Activated T-cell treated with anti-CD3 and anti-CD28 coated beads for 4 hours (primary cell): Measurements from ENCODE around the gene SSR3.
A peak's percentile ranks its signal among the peaks of the same experiment; 100 is the strongest.
"Not testable (repeated sequence)": the region's sequence is repeated elsewhere in the genome, so short reads cannot be mapped to it uniquely, and the experiment has no call there.

ENCODE experiments used
- DNase-seq: peaks from one replicate; pipeline ENCODE4 v3.0.0-alpha.2; 2020

The SSR3 gene

GRCh38 chr3:156554842-156555687, at the start of gene SSR3:
Gene SSR3 (minus strand): TSS chr3:156555117. CDS start chr3:156555089, 28 bp downstream.
- peak; percentile 97 for DNase-seq

DNA sequence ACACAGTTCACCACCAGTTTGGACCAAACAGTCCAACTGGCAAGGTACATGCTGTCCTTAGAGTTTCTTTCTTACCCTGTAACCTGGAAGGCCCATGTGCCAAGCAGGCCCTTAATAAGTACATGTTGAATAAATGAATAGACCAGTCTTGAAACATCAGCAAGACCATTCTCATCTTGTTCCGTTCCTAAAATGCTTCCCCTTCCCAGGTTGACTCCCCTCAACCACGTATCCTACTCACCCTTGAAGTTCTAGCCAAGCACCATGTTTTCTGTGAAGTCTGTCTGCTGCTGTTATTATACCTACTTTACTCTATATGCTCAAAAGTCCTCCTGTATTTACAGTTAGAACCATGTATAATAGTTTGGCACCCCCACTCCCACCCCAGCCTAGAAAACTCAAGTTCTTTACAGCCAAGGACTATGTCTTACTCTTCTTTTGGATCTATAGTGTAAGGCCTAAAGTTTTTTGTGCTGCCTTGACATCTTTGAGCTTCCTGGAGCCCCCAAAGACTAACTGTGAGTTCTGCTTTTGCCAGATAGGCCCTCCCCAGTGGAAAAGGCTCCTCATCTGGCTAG, 49.2 kb upstream of the SSR3 start:
- no peak for DNase-seq

GRCh38 chr3:156603379-156604017, 48.6 kb upstream of the SSR3 start:
- no peak for DNase-seq

GRCh38 chr3:156602424-156602823, 47.5 kb upstream of the SSR3 start:
- DNase-seq, result no peak

DNA sequence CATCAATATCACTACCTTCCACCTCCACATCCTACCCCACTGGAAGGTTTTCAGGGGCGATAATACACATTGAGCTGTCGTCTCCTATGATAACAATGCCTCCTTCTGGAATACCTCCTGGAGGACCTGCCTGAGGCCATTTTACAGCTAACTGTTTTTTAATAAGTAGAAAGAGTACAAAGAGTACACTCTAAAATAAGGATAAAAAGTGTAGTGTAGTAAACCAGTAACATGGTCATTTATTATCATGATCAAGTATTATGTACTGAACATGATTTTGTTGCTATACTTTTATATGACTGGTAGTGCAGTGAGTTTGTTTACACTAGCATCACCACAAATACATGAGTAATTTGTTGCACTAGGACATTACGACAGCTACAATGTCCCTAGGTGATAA, 46.6 kb upstream of the SSR3 start:
- DNase-seq, result no peak

DNA sequence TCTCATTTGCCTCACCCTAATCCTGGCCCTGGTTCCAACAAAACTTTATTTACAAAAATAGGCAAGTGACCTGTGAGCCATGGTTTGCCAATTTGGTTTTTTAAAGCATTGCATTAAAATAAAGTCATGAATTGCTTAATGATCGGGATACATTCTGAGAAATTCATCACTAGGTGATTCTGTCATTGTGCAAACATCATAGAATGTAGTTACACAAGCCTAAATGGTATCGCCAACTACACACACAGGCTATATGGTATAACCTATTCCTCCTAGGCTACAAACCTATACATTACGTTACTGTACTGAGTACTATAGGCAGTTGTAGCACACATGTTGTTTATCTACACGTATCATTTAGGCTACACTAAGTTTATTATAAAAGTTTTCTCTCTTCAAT, 45.9 kb upstream of the SSR3 start:
- no peak for DNase-seq

DNA sequence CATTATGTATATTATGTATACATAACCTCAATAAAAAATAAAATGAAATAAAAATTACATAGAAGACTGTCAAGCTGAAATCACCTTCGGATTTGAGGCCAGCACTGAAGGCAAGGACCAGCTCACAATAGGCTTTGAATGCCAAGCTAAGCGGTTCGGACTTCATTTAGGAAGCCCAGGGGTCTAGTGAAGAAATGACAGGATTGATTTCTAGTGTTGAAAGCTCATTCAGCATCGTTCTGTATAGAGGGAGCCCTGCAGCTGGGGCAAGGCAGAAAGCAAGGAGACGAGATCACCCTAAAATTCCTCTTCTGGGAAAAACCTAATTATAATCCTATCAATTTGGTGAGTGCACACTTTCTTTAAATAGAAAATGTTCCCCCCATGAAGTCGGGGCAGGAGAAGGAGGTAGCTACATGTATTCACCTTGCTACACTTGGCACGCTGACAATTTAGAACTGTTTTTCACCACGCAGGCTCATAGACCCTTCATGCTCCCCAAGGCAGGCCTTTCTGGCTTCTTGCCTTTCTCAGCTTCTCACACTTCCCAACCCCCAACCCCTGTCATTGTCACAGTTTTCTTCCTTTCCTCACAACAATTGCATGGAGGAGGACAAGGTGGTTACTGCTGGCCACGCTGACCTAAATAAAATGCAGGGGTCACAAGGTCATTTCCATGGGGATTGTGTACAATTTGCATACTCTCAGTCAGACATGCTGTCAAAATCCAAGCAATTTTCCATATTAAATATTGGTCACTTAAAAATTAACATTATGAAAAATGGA, 44.4 kb upstream of the SSR3 start:
- no peak for DNase-seq

GRCh38 chr3:156598413-156598812, 43.5 kb upstream of the SSR3 start:
- no peak for DNase-seq

DNA sequence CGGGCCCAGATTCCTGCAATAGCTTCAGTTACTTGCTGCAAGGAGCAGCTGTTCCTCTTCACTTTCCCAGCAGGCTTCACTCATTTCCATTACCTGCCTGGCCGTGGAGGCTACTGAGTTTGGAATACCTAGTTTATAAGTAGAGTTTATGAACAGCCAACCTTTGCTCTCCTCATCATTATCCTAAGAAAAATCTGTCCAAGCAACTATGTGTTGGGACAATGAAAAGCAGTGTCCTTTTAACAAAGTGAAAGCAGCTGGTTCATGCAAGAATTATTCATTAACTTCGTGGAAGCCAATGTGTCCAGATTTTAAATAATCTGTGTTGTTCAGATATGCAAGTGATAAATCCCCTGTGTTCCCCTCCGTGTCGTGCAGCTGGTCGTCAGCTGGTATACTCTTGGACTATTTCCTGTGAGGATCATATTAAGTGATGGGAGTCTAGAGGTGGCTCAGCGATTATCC, 39.3 kb upstream of the SSR3 start:
- DNase-seq, result no peak

DNA sequence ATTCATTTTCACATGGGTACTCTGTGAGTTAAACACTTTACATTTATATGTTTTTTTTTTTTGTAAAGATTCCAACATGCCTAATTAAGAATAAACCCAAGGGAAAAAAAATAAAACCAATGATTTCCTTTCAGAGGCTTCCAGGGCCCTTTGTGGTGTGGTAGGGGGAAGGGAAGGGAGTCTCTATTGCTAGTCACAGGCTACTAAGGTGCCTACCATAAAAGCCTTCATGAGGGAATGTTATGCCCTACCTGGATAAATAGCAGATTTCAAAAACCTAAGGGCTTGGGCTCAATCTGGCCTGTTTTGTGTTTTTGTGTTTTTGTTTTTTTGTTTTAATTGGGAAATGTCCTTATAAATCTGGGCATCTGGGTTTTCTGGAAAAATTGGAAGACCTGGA, 38.9 kb upstream of the SSR3 start:
- no peak for DNase-seq

GRCh38 chr3:156589806-156590205, 34.9 kb upstream of the SSR3 start:
- not testable (repeated sequence) for DNase-seq

DNA sequence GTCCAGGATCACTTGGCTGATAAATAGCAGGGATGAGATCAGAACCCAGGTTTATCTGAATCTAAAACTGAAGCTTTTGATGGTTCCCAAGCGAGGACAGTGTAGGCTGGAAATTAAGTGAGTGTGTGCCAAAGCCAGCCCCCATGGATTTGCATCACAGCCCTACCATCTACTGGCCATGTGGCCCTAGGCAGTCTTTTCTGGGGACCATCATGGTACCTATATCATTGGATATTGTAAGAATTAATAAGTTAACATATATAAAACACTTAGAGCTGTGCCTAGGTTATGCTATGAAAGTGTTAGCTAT, 32.8 kb upstream of the SSR3 start:
- no peak for DNase-seq

GRCh38 chr3:156586905-156587759, 32.2 kb upstream of the SSR3 start:
- no peak for DNase-seq

DNA sequence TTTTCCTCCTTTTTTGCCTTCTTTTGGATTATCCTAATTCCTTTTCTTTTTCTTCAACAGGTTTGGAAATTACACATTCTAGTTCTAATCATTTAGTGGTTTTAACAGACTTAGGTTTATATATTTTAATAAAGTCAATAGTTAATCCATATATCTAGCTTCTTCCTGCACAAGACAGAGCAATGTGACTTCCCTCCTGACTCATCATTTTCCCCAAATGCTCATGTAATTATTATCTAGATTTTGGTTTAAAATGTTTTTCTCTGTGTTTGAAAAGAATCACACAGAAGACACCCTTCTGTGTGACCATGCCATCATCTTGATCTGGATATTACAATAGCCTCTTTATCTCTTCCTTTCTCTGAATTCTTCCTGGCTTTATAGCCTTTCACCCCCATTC, 28.6 kb upstream of the SSR3 start:
- DNase-seq, result no peak

- no peak for DNase-seq
Observed at GRCh38 chr3:156582532-156583183, 27.7 kb upstream of the SSR3 start.

DNA sequence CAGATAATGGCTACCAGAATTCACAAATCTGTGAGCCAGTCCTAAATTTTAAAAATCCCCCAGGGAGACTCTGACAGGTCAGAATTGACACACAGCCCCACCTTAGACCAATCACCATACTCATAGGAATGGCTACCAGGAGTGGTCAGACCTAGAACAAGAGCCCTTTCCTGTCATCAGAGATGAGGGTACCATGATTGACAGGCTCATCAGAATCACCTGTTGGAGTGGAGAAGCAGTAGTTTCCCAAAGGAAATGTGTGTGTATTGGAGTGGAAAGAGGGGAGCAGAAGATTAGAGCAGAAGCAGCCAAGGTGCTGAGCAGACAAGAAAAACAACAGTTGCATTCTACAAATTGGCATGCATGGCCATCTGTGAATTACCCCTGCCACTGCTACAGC, 27.0 kb upstream of the SSR3 start:
- DNase-seq, result no peak

DNA sequence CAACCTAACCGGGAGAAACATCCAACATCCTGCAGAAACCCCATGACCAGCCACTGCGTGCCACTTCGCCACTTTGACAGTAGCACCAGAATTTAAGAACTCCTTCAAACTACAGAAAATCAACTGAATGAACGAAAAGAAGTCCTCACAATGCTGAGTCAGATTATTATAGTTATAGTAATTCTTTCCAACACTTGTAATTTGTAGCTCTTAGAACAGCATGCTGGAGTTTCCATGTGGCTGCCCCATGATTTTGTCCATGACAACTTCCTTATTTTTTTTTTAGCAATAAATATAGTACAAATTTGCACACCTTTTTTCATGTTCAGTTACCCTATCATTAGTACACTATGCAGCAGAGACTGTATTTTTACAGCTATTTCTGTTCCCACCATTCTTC, 26.1 kb upstream of the SSR3 start:
- DNase-seq, result no peak

DNA sequence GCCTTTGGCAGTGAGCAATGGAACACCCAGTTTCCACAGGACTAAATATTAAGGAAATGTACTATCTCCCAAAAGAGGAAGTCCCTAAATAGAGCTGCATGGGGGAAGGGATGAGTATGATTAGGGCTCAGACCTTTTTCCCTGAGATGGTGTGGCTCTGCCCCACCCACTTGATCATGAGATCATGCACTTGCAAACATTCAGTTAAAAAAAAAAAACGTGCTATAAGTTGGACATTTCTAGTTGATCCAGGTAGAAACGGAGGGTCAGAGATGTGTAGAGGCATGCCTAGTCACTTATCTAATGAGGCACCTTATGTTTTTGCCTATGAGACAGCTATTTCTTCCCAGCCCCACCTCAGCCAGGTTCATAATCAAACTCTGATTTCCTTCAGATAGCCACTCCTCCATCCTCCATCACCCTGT, 24.5 kb upstream of the SSR3 start:
- DNase-seq, result no peak

DNA sequence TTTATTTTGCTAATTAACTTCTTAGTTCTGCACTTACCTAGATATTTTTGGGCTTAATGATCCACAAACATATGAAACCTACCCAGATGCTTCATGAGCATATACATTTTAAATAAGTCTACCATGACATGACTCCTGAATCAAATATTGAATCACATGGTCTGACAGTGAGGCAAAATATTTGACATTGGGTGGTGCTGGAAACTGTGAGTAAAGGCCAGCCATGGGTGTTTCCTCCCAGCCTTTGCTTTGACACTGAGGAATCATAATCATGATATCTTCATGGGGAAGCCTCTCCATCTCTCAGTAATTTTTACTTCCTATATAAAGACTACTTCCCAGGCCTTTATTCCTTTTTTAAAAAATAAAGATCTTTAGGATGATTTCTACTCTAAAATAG, 22.8 kb upstream of the SSR3 start:
- no peak for DNase-seq

DNA sequence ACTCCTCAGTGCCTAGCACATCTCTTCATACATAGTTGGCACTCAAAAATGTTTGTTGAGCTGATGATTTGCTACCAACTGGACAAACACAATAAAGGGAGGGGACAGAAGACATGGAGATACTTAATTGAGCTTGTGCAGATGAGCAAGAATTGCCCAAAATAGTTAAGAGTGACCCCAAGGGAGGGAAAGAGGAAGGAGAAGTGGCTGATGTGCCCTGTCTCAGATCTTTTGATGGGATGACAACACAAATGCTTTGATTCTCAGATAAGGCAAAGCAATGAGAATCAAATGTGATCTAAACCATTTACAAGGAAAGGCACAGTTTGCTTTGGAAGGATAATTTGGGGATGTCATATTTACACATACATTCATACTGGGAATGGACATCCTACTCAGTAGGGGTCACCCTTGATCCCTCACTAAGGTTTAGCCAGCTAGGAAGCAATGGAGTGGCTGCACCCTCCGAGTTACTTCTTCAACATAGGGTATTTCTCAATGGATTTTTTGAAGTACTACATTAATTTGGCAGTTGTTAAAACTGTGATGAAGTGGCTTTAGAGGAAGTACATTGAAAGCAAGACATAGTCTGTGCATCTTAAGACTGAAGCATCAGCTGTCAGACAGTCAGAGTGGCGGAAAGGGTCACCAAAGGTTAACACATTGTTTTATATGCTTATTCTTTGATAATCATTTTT, 21.9 kb upstream of the SSR3 start:
- no peak for DNase-seq

DNA sequence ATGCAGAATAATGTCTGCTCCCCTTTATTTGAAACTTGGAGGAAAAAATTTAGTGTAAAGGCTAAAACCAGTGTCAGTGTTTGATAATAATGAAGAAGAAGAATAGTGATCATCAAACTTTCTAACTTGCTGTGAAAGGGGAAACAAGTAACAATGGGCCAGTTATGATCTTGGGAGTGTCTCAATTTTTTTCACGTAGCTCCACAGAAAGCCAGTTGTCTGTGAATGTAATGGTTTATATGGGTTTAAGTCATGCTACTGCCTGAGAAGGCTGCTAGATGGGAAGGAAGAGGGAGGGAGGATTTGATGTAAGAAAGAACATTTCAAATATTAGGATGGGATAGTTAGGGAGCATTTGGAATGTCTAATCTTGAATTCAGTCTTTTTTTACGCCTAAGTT, 21.1 kb upstream of the SSR3 start:
- DNase-seq, result no peak
